NOMO-1 treated with dmso at 0.1 percent for 144 hours (cell line): Measurements from ENCODE around the gene KCNH3.
A peak's percentile ranks its signal among the peaks of the same experiment; 100 is the strongest.

Source experiments
- DNase-seq: peaks from one replicate; lab custom pipeline; 2025; ENCODE audit not compliant: unreplicated experiment; lab: John Stamatoyannopoulos, UW

KCNH3 gene

DNA sequence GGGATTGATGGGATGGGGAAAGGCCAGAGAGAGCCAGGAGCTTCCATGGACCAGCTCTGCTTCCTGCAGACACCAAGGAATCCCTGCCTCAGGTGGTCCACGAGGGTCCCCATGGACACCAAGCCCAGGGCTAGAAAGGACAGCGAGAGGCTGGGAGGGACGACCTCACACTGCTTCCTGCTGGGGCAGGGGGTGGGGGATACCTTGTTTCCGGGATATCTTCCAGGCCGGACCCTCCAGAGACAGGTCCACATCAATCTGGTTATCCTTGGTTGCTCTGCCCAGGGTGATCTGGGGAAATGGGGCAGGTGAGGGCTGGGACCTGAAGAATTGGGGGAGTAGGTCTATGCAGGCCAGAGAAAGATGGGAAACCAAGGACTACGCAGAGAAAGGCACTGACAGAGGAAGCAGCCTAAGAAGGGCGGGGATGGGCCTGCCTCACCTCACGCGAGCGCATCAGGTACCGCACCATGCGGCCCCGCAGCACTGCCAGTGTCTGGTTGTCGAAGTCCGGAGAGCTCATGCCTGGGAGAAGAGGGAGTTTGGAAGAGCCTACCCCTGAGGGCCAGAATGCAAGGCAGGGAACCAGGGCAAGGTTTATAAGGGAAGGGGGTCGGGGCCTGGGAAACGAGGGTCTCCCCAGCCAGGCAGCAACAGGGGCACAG is 20.3 kb downstream of the KCNH3 start:
- DNase-seq = no peak

GRCh38 chr12:49560695-49561094 is 21.9 kb downstream of the KCNH3 start:
- no peak for DNase-seq

DNA sequence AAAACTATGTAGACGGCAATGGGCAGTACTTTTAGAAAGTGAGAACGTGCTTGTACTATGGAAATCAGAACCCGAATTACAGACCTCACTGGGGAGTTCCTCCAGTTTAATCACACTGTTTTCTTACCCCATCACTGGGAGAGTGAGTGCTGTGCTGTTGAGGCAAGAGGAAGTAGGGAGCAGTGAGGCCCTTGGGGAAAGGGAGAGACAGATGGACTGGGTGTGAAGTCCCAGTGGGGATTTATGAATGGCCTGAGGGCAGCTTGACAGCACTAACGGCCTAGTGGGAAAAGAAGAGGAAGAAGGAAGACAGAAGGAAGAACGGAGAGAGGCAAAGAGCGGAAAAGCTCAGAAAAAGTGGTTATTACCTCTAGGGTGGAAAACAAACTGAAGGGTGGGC is 23.4 kb downstream of the KCNH3 start:
- DNase-seq = no peak

GRCh38 chr12:49562831-49563230 is 24.0 kb downstream of the KCNH3 start:
- no peak for DNase-seq

- DNase-seq = no peak
Measured at GRCh38 chr12:49563951-49564685, 25.3 kb downstream of the KCNH3 start.

DNA sequence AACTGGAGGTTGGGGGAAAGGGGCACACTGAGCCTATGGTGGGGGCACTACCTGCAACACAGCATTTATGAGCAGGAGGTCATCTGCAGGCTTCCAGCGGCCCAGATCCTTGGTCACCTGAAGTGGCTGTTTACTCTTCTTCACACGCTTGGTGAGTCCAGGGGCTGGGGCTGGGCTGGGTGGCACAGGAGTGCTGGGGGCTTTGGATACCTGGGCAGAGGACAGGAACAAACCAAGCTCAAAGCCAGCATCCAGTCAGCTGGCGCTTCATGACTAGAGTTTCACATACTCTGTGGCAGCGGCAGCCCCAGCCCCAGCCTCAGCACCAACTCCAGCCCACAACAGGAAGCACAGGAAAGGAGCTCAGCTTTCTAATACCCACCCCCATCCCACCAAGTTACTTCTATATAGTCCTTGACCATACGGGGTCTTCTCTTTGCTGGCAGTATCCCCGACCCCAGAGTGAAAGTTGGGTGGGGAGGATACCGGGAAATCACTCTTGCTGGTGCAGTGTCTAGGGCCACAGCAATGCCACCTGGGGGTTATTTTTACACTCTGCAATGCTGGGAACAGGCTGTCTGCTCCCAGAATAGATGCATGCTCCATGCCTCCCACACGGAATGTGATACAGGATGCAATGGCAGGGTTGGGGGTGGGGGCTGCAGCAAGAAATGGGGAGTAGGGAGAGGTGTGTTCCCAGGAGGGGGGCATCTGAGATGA is 26.0 kb downstream of the KCNH3 start:
- no peak for DNase-seq

- no peak for DNase-seq
Measured at GRCh38 chr12:49565406-49566265, 26.8 kb downstream of the KCNH3 start.

- DNase-seq = no peak
Measured at GRCh38 chr12:49566361-49566760, 27.5 kb downstream of the KCNH3 start.

- no peak for DNase-seq
Measured at GRCh38 chr12:49567302-49567610, 28.4 kb downstream of the KCNH3 start.

- DNase-seq = peak; percentile 87
Measured at GRCh38 chr12:49567611-49568441, 29.0 kb downstream of the KCNH3 start, which contains the start of gene MCRS1. Gene MCRS1, minus strand, starts transcription at chr12:49568142. Its CDS starts 1,411 bp downstream, at chr12:49566731.

GRCh38 chr12:49568442-49569162 is 29.8 kb downstream of the KCNH3 start:
- no peak for DNase-seq

DNA sequence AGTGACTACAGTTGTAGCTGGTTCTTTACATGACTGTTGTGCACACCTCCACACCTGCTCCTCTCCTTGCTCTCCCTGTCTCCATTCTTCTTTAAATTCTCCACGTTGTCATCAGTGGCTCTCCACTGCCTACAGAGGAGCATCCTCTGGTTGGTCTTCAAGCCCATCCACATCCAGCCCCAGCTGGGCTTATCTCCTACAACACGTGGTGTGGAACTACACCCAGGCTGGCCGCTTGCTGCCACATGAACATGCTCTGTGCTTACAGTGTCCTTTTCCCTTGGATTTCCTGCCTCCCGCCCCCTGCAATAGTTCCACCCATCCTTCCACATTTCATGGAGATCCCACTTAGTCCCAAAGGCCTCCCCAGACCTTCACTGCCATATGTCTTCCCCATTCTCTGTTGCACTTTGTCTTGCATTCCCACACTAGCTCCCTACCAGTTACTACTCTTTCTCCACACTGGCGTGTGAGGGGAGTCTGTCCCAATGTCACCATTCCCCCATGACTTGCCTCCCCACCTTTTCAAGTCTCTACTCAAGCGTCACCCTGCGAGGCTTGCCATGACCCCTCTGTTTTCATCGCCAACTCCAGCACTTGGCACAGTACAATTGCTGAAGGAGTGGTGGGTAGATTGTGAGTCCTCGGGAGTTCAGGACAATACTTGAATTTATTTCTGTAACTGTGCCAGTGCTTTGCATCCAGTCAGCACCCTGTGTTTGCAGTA is 38.9 kb downstream of the KCNH3 start:
- DNase-seq = no peak

DNA sequence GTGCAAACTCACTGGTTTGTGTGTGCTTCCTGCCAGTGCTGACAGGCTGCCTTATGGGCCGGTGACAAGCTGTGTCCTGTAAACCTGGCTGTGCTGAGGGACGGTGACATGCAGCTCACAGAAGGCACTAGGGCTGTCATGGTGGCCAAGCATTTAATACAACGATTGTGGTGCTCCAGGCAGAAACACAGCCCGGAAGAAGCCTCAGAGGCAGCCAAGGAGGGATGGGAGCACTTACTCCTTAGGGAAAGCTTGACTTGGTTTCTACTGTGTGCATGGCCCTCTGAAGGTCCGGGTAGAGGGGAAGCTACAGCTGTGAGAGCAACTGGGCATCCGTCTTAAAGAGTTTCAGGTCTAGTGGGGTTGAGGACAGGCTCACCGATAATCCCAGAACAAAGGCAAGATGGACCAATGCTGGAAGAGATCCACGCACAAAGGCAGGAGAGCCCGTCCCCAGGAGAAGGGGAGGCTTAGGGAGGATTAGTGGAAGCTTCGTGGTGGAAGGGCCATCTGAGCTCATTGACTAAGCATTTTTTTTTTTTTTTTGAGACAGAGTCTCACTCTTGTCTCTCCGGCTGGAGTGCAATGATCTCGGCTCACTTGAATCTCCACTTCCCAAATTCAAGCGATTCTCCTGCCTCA is 39.8 kb downstream of the KCNH3 start:
- DNase-seq = no peak

DNA sequence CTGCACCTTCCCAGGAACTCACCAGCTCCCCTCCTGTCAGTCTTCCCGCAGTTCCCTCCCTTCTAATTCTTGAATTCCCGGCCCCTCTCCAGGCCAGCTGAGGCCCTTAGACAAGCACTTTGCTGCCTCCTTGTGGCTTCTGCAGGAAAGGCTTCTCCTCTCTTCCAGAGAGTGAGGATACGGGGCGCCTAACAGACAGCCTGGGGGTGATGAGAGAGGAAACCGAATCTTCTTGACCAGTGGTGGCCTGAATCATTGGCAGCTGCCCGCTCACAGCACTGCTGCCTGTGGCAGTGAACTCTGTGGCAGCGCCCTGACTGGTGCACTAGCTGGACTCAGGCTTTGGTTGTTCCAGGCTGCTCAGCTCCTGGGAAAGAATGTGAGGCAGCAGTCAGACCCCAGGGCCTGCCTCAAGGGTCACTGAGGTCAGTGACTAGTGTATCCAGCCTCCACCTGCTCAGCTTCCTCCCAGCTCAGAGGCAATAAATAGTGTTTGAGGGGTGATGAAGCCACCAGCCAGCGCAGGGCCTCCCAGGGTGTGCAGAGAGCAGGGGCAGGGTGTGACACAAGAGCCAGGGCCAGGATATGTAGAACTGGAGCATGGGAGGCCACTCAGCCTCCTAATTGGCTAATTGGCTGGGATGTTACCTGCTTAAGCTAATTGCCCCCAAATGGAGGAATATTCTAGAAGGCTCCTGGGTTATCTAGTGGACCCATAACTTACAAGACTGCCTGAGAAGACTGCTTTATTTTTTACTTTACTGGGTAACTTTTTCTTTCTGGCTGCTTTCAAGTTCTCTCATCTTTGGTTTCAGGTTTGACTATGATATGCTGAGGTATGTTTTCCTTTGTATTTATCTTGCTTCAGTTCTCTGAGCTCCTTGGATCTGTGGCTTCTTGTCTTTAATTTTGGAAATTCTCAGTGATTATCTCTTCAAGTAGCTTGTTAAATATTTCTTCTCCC is 42.0 kb downstream of the KCNH3 start:
- DNase-seq = no peak

DNA sequence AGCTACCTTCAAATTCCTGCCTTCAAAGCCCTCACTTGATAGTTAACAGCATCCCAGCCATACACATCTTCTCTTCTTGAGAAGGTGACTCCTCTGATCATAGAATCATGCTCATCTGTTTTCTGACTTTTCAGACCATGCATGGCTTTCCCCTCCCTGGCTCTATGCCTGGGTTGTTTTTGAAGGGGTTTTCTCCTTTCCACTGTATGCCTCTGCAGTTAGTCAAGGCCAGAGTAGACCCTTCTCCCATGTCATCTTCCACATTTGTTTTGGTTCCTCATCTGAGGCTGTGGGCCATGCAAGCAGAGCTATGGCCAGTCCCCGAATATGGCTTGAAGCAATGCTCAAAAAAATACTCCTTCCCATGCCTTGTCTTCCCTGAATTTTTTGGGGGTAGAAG is 43.4 kb downstream of the KCNH3 start:
- DNase-seq = no peak

- DNase-seq = no peak
Measured at GRCh38 chr12:49582850-49583249, 44.0 kb downstream of the KCNH3 start.

DNA sequence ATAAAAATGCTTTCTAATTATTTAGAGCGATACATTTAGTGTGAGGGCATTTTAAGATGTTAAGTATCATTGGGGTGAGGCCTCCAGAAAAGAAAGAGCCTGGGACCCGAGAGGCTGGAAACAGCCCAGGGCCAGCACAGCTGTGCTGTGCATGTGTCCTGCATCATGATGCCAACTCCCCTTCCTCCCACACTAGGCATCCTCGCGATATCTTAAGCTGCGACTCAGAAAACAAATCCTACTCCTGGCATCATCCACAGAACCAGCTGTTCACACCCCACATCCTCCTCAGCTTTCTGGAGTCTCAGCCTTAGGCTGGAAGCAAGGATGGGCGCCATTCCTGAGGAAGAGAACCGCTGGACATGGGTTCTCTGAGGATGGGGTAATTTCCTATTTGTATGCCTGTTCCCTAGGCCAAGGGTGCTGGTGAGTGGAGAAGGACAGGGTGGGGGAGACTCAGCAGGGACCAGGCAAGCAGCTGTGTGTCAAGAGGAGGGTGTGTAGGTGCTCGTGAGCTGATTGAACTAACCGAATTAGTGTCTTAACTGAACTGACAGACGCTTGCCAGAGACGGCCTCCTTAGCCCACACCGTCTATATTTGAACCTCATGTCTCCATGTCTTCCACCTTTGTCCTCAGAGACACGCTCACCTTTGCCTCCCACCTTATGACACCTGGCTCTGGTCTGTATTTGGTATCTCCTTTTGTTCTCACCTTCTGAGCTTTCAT is 44.7 kb downstream of the KCNH3 start:
- no peak for DNase-seq
